Thymus (tissue), 11 donors: ENCODE data around the gene GRK5. TPM values are rescaled to one million over a fixed set of nuclear protein-coding genes. Genes with fewer than 3 reads are reported as not detected.
"Not testable (repeated sequence)": the region's sequence is repeated elsewhere in the genome, so short reads cannot be mapped to it uniquely, and the experiment has no call there.

Experiments used
- DNase-seq, 9 donors: peaks; one replicate each; pipeline ENCODE4 v3.0.0-alpha.2; 2013; ENCODE audit warnings: low spot score in 9 of 9, low read depth in 6 of 9, missing footprints in 1 of 9
- H3K27ac ChIP-seq, 2 donors: one replicate each; pipeline ENCODE4 v1.5.1; 2013; ENCODE audit warnings: control low read depth in 1 of 2, low read depth in 1 of 2, low read length in 1 of 2, mild to moderate bottlenecking in 1 of 2, moderate library complexity in 1 of 2
- H3K27me3 ChIP-seq, 2 donors: one replicate each; pipeline ENCODE4 v1.5.1; 2013; ENCODE audit warnings: low read length in 1 of 2; ENCODE audit not compliant: control insufficient read depth in 2 of 2, insufficient read depth in 1 of 2
- H3K36me3 ChIP-seq, 2 donors: one replicate each; pipeline ENCODE4 v1.5.1; 2013; ENCODE audit warnings: low read length in 1 of 2, mild to moderate bottlenecking in 1 of 2, moderate library complexity in 1 of 2; ENCODE audit not compliant: control insufficient read depth in 2 of 2, insufficient read depth in 2 of 2
- H3K4me1 ChIP-seq, 2 donors: one replicate each; pipeline ENCODE4 v1.5.1; 2013; ENCODE audit warnings: low read length in 2 of 2; ENCODE audit not compliant: control insufficient read depth in 2 of 2, insufficient read depth in 2 of 2
- H3K4me3 ChIP-seq, 2 donors: one replicate each; pipeline ENCODE4 v1.5.1; 2013; ENCODE audit warnings: low read length in 2 of 2, control low read depth in 1 of 2, mild to moderate bottlenecking in 1 of 2
- H3K9me3 ChIP-seq, 2 donors: one replicate each; pipeline ENCODE4 v1.5.1; 2013; ENCODE audit warnings: low read length in 1 of 2, mild to moderate bottlenecking in 1 of 2; ENCODE audit not compliant: control insufficient read depth in 2 of 2, insufficient read depth in 1 of 2
- WGBS: extraction: QIAGEN DNeasy Blood & Tissue Kit; methylation state at CpG from one replicate; pipeline ENCODE4 v1.1.7; 2013; 5-methylcytosine and 5-hydroxymethylcytosine counted together
- polyA plus RNA-seq: library from polyadenylated mRNA; stranded (reverse); fragments of 200-250 nt; gene quantifications from one replicate; pipeline ENCODE4 v1.2.3, GENCODE V29; 2013
- total RNA-seq: library from RNA; stranded (reverse); fragments of 120-200 nt; gene quantifications from one replicate; pipeline ENCODE4 v1.2.4, GENCODE V29; 2013
- donor health status: healthy.

The GRK5 gene
- total and polyA plus RNA-seq, 2 donors: 14.4 to 18.5 TPM

GRCh38 chr10:119460369-119461195 lies 253.2 kb downstream of the GRK5 start:
- WGBS: 96% methylated on average over 11 of the region's 11 CpGs

GRCh38 chr10:119461380-119461779 lies 254.0 kb downstream of the GRK5 start:
- H3K27ac ChIP-seq: no peak overlapping the region
- H3K4me1 ChIP-seq: peaks cover 4 to 28% of the 10 kb centered on the region in 2 donors
- H3K27me3 ChIP-seq: no peaks in the 10 kb centered on the region
- H3K36me3 ChIP-seq: peaks cover 0 to 2% of the 10 kb centered on the region in 2 donors
- 95% methylated on average over 3 of the region's 3 CpGs for WGBS
- H3K4me3 ChIP-seq: no peak overlapping the region
- DNase-seq: no peak
- H3K9me3 ChIP-seq: peaks cover 0 to 8% of the 10 kb centered on the region in 2 donors

More at GRCh38 chr10:119460369-119461195, 253.2 kb downstream of the GRK5 start:
- DNase-seq: no peak
- H3K4me1 ChIP-seq: peaks cover 4 to 28% of the 10 kb centered on the region in 2 donors
- H3K36me3 ChIP-seq: peaks cover 2 to 6% of the 10 kb centered on the region in 2 donors
- H3K9me3 ChIP-seq: peaks cover 0 to 8% of the 10 kb centered on the region in 2 donors
- no peak overlapping the region for H3K4me3 ChIP-seq
- no peaks in the 10 kb centered on the region for H3K27me3 ChIP-seq
- H3K27ac ChIP-seq: no peak overlapping the region

- Histone ChIP-seq H3K36me3 (peaks cover 0 to 2% of the 10 kb centered on the region in 2 donors), H3K4me1 (peaks cover 4 to 25% of the 10 kb centered on the region in 2 donors), H3K4me3 (no peak overlapping the region), H3K27me3 (no peaks in the 10 kb centered on the region), H3K27ac (no peak overlapping the region), H3K9me3 (peaks cover 0 to 8% of the 10 kb centered on the region in 2 donors)
- 94% methylated on average over 2 of the region's 2 CpGs for WGBS
- no peak for DNase-seq
These were observed 254.6 kb downstream of the GRK5 start for GRCh38 chr10:119461923-119462322.

GRCh38 chr10:119462773-119463172 lies 255.4 kb downstream of the GRK5 start:
- no peaks in the 10 kb centered on the region for H3K27me3 ChIP-seq
- peaks cover 0 to 2% of the 10 kb centered on the region in 2 donors for H3K36me3 ChIP-seq
- no peak overlapping the region for H3K4me3 ChIP-seq
- WGBS: 97% methylated on average over 4 of the region's 4 CpGs
- no peak overlapping the region for H3K27ac ChIP-seq
- H3K4me1 ChIP-seq: peaks cover 4 to 20% of the 10 kb centered on the region in 2 donors
- peaks cover 0 to 8% of the 10 kb centered on the region in 2 donors for H3K9me3 ChIP-seq
- no peak for DNase-seq

GRCh38 chr10:119463195-119463594 lies 255.8 kb downstream of the GRK5 start:
- H3K9me3 ChIP-seq, H3K27ac ChIP-seq, H3K27me3 ChIP-seq, H3K4me3 ChIP-seq, DNase-seq, H3K36me3 ChIP-seq: not testable (repeated sequence)
- peaks cover 2 to 16% of the 10 kb centered on the region in 2 donors for H3K4me1 ChIP-seq
- 93% methylated on average over 2 of the region's 2 CpGs for WGBS

- Histone ChIP-seq H3K9me3 (peaks cover 0 to 8% of the 10 kb centered on the region in 2 donors), H3K36me3 (no peaks in the 10 kb centered on the region), H3K4me3 (no peak overlapping the region), H3K27me3 (no peaks in the 10 kb centered on the region), H3K27ac (no peak overlapping the region), H3K4me1 (peaks cover 0 to 5% of the 10 kb centered on the region in 2 donors)
- WGBS: 86% methylated on average over 4 of the region's 4 CpGs
- no peak for DNase-seq
These were observed 257.7 kb downstream of the GRK5 start for GRCh38 chr10:119465085-119465484.

- WGBS: 87% methylated on average over 10 of the region's 10 CpGs
- H3K4me3 ChIP-seq: no peak overlapping the region
- H3K27ac ChIP-seq: no peak overlapping the region
- DNase-seq: no peak
- peaks cover 0 to 5% of the 10 kb centered on the region in 2 donors for H3K4me1 ChIP-seq
- H3K27me3 ChIP-seq: no peaks in the 10 kb centered on the region
- no peaks in the 10 kb centered on the region for H3K36me3 ChIP-seq
- H3K9me3 ChIP-seq: peaks cover 0 to 8% of the 10 kb centered on the region in 2 donors
These were observed 258.7 kb downstream of the GRK5 start for GRCh38 chr10:119466076-119466475.

GRCh38 chr10:119466655-119467054 lies 259.3 kb downstream of the GRK5 start:
- Histone ChIP-seq H3K4me3 (no peak overlapping the region), H3K27me3 (no peaks in the 10 kb centered on the region), H3K36me3 (no peaks in the 10 kb centered on the region), H3K4me1 (peaks cover 0 to 5% of the 10 kb centered on the region in 2 donors), H3K27ac (no peak overlapping the region), H3K9me3 (peaks cover 0 to 8% of the 10 kb centered on the region in 2 donors)
- 65% methylated on average over 7 of the region's 7 CpGs for WGBS
- DNase-seq: no peak

GRCh38 chr10:119468542-119469324 lies 261.4 kb downstream of the GRK5 start:
- 92% methylated on average over 13 of the region's 13 CpGs for WGBS
- Histone ChIP-seq H3K4me1 (peaks cover 0 to 8% of the 10 kb centered on the region in 2 donors), H3K27me3 (no peaks in the 10 kb centered on the region), H3K36me3 (no peaks in the 10 kb centered on the region), H3K27ac (no peak overlapping the region), H3K4me3 (no peak overlapping the region), H3K9me3 (peaks cover 0 to 6% of the 10 kb centered on the region in 2 donors)
- no peak for DNase-seq
